Coronary artery (tissue), 2 donors: Measurements from ENCODE around the gene RGMB.
"Not testable (repeated sequence)": the region's sequence is repeated elsewhere in the genome, so short reads cannot be mapped to it uniquely, and the experiment has no call there.

ENCODE experiments used
- DNase-seq: peaks from one replicate; pipeline ENCODE4 v3.0.0-alpha.2; 2017; ENCODE audit warnings: low spot score
- H3K27ac ChIP-seq, 2 donors: fragments of 200-600 bp; sonication (generic); one replicate each; pipeline ENCODE4 v1.5.1; 2016 to 2019
- H3K4me3 ChIP-seq: fragments of 200-600 bp; sonication (generic); 2 replicates; pipeline ENCODE4 v1.5.1; 2016; ENCODE audit warnings: mild to moderate bottlenecking, moderate library complexity
- TF ChIP-seq, protein P1 (sequence below): fragments of 200-600 bp; sonication (generic); IDR thresholded peaks from one replicate; pipeline ENCODE4 v1.5.1; 2019; ENCODE audit warnings: antibody characterized with exemption

Gene RGMB, protein sequence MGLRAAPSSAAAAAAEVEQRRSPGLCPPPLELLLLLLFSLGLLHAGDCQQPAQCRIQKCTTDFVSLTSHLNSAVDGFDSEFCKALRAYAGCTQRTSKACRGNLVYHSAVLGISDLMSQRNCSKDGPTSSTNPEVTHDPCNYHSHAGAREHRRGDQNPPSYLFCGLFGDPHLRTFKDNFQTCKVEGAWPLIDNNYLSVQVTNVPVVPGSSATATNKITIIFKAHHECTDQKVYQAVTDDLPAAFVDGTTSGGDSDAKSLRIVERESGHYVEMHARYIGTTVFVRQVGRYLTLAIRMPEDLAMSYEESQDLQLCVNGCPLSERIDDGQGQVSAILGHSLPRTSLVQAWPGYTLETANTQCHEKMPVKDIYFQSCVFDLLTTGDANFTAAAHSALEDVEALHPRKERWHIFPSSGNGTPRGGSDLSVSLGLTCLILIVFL

DNA sequence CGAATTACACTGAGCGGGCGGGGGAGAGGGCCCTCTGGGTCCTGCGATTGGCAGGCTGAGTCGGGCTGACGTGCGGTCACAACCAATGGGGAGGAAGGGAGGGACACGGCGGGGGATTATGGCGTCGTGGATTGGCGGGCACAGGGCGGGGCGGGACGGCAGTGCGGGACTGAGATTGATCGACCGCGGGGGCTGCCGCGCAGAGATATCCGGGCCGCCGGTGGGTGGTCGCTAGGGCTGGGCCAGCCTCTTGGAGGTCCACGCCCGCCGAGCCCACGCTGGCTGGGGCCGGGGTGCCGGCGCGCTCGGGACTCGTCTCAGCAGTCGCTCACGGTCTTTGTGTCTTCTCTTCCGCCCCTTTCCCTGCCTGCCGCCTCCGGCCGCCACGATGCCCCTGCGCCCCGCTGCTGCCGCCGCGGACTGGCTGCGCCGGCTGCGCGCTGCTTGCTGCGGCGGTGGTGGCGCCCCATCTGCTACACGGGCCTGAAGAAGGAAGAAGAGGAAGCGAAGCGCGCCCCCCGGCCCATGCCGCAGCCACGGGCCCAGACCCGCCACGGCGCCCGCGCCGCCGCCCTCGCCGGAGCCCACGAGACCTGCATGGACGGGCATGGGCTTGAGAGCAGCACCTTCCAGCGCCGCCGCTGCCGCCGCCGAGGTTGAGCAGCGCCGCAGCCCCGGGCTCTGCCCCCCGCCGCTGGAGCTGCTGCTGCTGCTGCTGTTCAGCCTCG, at the start of gene RGMB:
Gene RGMB (plus strand): TSS at position 200 of the 728 bp plus-strand sequence. CDS start 408 bp downstream, at position 608.
- Histone ChIP-seq H3K4me3 (peak within 1 kb of the TSS; percentile 80), H3K27ac (peak within 1 kb of the TSS; percentile 92 to 95)
- peak; percentile 99 for DNase-seq
- TF ChIP-seq, protein P1, sequence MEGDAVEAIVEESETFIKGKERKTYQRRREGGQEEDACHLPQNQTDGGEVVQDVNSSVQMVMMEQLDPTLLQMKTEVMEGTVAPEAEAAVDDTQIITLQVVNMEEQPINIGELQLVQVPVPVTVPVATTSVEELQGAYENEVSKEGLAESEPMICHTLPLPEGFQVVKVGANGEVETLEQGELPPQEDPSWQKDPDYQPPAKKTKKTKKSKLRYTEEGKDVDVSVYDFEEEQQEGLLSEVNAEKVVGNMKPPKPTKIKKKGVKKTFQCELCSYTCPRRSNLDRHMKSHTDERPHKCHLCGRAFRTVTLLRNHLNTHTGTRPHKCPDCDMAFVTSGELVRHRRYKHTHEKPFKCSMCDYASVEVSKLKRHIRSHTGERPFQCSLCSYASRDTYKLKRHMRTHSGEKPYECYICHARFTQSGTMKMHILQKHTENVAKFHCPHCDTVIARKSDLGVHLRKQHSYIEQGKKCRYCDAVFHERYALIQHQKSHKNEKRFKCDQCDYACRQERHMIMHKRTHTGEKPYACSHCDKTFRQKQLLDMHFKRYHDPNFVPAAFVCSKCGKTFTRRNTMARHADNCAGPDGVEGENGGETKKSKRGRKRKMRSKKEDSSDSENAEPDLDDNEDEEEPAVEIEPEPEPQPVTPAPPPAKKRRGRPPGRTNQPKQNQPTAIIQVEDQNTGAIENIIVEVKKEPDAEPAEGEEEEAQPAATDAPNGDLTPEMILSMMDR, result no peak

DNA sequence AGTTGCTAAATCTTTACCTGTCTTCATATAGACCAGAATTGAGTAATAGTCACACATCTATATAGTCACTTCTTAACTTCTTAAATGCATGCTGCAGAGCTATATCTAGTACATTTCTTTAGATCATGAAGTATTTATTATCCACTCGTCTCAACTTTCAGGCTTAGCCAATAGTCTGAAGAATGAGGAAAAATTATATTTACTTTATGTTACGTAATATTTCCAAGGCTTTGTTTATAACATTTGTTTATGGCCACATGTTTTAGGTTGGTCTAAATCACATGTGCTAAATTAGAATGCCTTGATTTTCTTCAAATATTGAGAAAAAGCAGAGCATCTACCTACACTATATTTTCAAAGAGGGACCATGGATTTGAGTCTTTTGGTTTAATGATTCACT, 47.2 kb upstream of the RGMB start:
- Histone ChIP-seq H3K27ac (no peak overlapping the region), H3K4me3 (no peak overlapping the region)
- no peak for DNase-seq
- TF ChIP-seq, protein P1, result no peak

DNA sequence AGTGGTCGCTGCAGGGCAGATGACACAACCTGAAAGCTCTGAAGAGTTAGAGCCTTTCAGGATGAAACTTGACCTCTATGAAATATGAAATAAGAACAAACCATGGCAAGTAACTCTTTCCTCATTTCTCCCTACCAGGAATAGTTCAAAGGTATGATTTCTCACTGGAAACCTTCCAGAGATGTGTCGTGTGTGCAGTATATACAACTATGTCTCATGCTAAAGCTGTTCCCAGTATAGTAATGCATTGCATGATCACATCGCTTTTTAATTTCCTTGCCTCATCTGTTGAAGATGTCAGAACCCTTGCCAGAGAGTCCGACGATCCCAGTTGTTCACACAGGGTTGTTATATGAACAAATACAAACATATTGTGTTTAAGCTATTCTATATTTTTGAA, 45.8 kb upstream of the RGMB start:
- DNase-seq, result no peak
- no peak overlapping the region for H3K4me3 ChIP-seq
- TF ChIP-seq, protein P1, result no peak
- no peak overlapping the region for H3K27ac ChIP-seq

DNA sequence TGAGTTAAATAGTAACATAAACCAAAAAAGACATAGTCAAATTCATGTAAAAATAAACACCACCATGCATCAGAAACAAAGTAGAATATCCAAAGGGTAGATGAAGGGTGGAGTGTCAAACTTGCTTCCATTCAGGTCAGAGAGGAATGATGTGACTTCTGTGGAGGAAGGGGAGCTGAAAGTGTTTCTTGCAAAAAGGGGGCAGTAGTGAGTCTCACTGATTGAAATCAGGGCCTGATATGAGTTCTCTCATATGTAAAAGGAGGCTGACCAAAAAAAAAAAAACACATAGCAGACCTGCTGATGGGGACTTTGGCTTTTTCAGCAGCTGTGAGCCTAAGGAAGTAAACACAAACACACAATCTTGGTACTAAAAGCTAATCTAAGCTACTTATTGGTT, 38.8 kb upstream of the RGMB start:
- TF ChIP-seq, protein P1, result no peak
- no peak for DNase-seq
- Histone ChIP-seq H3K4me3 (no peak overlapping the region), H3K27ac (no peak overlapping the region)

DNA sequence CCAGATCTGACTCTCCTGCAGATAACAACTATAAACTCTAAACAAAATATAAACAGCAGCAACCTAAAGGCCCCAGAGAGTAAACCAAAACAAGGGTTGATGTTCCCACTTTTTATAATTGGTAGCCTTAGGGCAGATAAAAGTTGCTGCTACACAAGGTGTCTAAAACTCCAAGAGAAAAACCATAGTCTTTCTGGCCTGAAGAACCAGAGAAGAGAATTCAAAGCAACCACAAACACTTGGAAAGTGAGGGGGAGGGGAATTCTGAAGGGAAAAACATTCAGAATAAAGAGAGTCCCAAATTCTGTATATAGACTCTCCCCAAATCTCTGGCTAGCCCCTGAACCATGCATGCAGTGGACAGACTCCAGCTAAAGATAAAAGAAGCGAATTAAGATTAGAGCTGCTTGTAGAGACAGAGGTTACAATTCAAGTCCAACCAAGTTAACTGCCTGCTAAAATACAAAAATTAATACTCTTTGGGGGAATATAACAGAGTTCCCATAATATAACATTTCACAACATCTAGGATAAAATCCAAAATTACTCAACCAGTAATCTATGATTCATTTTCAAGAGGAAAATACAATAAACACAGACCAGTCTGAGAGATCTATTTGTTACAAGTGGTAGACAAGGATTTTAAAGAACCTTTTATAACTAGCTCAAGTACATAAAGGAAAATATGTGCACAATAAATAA, 37.5 kb upstream of the RGMB start:
- Histone ChIP-seq H3K4me3 (no peak overlapping the region), H3K27ac (no peak overlapping the region)
- no peak for DNase-seq
- TF ChIP-seq, protein P1, result no peak

DNA sequence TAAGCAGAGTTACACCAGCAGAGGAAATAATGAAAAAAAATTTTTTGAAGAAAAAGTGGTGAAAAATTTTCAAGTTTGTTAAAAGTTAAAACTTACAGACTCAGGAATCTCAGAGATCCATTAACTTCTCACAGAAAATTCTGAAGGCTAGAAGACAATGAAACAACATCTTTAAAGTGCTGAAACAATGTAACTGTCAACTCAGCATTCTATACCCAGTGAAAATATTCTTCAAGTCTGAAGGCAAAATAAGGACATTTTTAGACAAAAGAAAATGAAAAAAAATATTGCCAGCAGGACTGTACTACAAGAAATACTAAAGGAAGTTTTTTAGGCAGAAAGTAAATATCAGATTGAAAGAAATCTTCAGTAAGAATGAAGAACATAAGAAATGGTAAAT, 36.7 kb upstream of the RGMB start:
- Histone ChIP-seq H3K4me3 (no peak overlapping the region), H3K27ac (no peak overlapping the region)
- no peak for DNase-seq
- TF ChIP-seq, protein P1, result no peak

DNA sequence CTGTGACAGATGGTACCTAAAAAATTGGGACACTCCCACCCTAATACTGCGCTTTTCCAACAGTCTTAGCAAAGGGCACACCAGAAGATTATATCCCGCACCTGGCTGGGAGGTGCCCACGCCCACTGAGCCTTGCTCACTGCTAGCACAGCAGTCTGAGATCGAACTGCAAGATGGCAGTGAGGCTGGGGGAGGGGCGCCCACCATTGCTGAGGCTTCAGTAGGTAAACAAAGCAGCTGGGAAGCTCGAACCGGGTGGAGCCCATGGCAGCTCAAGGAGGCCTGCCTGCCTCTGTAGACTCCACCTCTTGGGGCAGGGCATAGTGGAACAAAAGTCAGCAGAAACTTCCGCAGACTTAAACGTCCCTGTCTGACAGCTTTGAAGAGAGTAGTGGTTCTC, 36.0 kb upstream of the RGMB start:
- not testable (repeated sequence) for H3K27ac ChIP-seq, DNase-seq

DNA sequence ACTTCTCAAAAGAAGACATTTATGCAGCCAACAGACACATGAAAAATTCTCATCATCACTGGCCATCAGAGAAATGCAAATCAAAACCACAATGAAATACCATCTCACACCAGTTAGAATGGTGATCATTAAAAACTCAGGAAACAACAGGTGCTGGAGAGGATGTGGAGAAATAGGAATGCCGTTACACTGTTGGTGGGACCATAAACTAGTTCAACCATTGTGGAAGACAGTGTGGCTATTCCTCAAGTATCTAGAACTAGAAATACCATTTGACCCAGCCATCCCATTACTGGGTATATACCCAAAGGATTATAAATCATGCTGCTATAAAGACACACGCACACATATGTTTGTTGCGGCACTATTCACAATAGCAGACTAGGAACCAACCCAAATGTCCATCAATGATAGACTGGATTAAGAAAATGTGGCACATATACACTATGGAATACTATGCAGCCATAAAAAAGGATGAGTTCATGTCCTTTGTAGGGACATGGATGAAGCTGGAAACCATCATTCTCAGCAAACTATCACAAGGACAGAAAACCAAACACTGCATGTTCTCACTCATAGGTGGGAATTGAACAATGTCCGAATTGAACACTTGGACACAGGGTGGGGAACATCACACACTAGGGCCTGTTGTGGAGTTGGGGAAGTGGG, 34.8 kb upstream of the RGMB start:
- not testable (repeated sequence) for DNase-seq, H3K4me3 ChIP-seq

More for the DNA sequence above, 36.0 kb upstream of the RGMB start:
- H3K4me3 ChIP-seq, result not testable (repeated sequence)

More for the DNA sequence above, 34.8 kb upstream of the RGMB start:
- H3K27ac ChIP-seq, result not testable (repeated sequence)
